Amniotic epithelial cell (primary cell): ENCODE measurements around the gene SUFU.
"Not testable (repeated sequence)": the region's sequence is repeated elsewhere in the genome, so short reads cannot be mapped to it uniquely, and the experiment has no call there.

Experiments used
- DNase-seq: peaks from one replicate; pipeline ENCODE4 v3.0.0-alpha.2; 2010; ENCODE audit warnings: low read depth

Gene SUFU

DNA sequence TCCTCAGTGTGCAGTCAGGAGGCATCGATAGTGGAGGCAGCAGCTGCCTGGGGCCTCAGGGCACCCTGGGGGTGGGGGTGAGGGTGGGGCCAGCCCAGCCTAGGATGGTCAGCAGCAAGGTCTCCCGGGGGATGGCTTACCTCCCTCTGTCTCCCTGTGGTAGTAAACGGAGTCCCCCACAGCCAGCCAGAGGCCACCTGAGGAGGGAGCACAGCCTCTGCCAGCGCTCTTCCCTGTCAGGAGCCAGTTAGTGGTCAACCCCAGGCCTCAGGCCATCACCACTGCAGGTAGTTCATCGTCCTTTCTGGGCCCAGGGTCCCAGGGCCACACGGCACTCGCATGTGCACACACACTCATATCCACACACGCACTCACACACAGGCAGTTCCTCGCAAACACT, 23.4 kb upstream of the SUFU start:
- no peak for DNase-seq

DNA sequence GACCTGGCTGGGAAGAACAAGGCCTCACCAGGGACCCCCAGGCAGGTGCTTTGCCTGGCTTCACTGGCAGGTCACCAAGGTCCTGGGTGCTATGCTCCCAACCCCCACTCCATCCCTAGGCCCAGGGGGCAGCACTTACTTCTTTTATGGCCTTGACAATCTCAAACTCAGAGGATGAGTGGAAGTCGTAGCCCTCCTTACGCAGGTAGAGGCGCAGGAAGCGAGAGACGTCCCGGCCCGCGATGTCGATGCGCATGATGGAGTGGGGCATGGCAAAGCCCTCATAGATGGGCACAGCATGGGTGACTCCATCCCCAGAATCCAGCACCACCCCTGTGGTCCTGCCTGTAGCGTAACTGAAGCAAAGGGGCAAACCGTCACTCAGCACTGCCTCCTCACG, 19.8 kb upstream of the SUFU start:
- no peak for DNase-seq

DNA sequence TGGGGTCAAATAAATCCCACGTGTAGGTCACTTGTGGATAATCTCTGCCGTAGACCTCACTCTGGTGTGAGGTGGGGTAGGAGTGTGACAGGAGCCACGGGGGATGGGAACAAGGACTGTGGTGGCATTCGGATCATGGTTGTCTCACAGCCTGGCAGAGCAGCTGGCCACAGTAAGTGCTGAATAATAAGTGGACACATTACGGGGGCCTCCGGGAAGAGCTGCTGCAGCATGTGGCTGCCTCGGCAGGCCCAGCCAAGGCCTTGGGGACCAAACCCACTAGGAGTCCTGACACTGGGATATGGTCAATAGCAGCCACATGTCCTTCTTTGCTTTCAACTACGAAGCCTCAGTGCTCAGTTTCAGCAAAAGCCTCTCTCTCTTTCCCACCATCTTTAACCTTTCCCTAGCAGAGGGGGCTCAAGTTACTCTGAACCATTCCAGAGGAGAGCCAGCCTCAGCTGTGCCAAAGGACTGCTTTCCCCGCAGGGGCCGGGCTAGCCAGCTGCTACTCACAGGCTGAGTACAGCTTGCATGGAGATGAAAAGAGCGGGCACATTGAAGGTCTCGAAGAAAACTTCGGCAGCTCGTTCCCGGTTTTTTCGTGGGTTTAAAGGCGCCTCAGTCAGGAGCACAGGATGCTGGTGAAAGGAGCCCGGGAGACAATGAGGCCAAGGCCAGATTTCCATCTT, 18.5 kb upstream of the SUFU start:
- no peak for DNase-seq

DNA sequence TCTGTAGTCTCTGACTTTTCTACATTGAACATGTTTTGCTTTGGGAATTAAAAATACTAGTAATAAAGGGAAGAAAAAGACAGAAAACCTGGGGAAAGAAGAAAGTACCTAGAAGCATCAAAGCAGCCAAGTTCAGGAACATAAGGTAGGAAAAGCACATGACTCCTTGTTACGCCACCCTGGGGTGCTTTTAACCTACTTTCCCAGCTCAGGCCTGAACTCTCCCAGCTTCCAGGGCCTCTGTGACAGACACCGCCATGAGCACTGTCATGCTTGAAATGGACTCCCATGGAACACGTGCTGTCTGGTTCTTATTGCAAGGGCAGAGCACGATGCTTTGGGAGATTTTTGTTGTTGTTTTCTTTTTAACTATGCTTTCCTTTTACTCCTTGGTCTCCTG, 12.6 kb upstream of the SUFU start:
- no peak for DNase-seq

DNA sequence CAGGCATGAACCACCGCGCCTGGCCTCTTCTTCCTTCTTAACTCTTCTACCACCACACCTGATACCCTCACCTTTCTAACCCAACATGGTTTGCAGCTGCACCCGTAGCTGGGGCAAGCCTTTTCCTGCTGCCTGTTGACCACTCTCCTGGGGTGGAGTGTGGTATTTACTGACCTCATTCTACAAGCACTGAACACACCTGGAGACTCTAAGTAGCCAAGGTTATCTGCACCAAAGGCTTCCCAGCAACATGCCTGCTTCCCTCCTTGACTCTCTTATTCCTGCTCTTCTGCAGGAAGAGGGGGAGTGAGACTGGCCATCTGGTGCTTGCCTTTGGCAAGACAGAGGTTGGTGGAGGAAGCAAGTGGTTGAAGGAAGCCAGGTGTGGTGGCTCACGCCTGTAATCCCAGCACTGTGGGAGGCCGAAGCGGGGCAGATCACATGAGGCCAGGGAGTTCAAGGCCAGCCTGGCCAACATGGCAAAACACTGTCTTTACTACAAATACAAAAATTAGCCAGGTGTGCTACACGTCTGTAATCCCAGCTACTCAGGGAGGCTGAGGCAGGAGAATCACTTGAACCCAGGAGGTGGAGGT, 11.3 kb upstream of the SUFU start:
- DNase-seq: no peak

DNA sequence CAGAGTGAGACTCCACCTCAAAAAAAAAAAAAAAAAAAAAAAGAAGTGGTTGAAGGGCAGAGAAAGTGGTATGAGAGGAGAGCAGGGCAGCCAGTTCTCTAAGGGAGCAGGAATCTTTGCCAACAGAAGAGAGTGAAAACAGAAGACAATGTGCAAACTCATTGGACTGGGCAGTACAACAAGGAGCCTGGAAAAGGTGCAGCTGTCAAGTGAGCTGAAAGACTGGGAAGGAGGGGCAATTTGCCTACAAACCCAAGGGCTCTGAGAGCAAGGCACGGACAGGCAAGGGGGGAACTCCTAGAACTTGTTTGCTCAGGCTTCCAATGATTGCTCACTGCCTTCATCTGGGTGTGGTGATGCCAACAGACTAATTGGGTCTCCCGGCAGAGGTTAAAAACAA, 10.8 kb upstream of the SUFU start:
- no peak for DNase-seq

DNA sequence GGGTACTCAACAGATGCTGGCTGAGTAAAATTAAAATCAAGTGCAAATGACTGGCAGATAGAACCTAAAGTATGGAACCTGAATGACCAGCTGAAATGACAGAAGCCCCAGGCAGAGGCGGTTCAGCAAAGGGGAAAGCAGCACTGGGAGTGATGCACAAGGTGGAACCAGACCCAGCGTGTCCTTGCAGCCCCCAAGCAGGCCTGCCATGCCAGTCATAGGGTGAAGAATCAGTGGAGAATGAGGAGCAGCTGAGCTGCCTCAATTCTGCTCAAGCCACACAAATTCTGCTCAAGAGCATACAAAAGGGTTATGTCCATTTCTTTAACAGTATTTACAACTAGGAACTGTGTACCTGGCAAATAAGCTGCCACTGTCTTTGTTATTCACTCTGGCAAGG, 10.0 kb upstream of the SUFU start:
- DNase-seq: no peak

DNA sequence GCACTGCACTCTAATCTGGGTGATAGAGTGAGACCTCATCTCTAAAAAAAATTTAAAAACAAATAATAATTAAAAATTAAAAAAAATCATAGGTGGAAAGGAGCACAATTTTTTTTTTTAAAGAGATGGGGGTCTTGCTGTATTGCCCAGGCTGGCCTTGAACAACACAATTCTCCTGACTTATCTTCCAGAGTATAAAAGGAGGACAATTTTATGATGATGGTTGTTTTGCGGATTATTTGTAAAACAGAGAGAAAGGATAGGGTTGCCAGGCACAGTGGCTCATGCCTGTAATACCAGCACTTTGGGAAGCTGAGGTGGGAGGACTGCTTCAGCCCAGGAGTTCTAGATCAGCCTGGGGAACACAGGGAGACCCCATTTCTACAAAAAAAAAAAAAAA, 6.2 kb upstream of the SUFU start:
- DNase-seq: no peak

DNA sequence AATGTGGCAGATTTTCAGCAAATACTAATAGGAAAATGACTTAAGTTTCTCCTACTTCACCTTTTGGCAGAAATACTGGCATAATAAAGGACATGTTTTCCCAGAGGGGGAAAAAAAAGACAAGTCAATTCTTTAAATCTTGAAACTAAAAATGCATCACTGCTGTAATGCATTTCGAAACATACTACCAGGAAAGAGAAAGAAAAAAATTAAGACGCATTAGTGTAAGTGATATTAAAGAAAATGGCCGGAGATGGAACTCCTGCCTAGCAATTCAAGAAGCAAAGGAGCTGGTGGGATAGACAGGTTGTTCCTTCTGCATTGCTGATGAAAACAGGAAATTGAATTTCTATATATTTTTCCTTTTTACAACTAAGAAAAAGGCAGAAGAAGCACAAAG, 4.4 kb upstream of the SUFU start:
- DNase-seq: no peak

DNA sequence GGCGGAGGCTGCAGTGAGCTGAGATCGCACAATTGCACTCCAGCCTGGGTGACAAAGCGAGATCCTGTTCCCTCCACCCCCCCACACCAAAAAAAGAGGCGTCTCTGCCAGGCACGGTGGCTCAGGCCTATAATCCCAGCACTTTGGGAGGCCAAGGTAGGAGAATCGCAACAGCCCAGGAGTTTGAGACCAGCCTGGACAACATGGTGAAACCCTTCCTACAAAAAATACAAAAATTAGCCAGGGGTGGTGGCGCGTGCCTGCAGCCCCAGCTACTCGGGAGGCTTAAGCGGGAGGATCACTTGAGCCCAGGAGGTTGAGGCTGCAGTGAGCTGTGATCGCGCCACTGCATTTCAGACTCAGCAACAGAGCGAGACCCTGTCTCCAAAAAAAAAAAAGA, 3.1 kb upstream of the SUFU start:
- DNase-seq: not testable (repeated sequence)

DNA sequence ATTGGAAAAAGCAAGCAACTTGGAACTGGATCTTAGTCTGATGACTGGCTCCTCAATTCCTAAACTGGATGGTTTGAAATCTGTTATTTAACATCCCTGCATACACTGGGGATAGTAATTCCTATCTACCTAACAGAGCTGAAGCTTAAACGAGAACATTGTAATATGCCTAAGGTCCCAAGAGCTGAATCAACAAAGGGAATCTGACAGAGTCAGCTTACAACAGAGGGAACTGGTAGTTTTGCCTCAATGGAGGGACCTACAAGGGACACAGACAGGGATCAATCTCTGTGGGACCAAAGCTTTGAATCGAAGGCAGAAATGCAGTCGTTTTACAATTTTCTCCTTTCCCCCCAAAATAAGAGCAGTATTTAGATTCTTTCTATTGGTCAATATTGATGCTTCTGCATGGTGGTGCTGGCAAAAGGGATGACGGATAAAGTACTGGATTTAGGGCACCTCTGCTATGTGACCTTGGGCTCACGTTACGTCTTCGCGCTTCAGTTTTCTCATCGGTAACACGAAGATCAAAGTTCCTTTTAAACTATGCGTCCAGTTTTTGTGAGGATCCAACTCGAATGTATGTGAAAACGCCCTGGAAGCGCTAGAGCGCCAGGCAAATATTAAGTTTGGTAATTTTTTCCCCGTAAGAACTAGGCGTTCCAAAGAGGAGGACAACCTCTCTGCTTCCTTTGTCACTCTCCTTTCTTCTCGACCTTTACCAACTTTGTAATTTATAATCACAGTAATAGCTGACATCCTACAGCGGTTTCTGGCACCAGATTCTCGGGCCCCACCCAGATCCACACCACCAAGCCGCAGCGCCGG, 2.4 kb upstream of the SUFU start:
- DNase-seq: no peak

DNA sequence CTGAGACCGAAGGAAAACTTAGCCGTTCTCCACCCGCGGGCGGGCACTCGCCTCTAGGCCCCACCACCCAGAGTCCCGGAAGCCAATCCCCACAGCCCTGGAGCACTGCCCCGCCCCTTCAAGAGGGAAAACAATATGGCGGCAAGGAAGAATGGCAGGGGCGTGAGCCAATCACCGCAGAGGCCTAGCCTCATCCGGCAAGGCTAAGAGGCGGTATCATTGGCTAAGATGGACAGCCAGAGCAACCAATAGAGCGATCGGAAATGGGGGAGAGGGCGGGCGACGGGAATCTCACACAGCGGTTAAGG, 1.8 kb upstream of the SUFU start:
- peak; percentile 98 for DNase-seq

DNA sequence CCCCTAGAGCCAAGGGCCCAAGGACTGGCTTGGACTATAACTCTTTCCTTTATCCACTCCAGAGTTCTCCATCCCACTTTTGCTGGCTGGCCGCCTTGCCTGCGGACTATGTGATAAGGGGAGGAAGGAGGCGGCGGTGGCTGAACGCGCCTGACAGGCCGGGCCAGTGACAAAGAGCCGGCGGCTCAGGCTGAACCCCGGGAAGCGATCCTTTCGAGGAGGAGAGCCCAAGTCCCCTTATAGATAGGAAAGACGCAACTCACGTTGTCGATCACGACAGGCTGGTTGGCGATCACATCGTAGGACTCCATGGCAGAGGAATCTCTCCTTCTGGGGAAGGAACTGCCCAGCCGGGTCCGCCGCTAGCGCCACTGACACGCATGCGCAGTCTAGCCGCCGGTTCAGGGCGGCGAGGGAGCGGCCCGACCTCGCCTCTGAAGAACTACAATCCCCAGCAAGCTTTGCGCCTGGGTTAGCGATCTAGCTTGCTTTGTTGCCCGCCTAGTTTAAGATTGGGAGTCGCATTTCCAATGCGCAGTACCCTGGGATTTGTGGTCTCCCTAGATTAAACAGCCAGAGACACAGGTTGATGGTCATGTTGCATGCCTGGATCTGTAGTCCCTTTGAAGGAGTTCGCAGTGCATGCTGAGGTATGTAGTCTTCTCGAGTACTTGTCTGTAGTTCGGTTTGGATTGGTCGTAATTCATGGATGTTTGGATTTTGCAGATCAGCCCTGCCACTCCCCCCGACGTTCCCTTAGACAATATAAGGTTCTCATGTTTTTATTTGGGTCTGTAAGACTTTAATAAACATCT, 1.2 kb upstream of the SUFU start, which contains the start of gene ACTR1A:
Gene ACTR1A, minus strand, starts transcription at position 376 of the 815 bp plus-strand sequence. Its CDS starts 65 bp downstream, at position 311.
- DNase-seq: peak; percentile 100

DNA sequence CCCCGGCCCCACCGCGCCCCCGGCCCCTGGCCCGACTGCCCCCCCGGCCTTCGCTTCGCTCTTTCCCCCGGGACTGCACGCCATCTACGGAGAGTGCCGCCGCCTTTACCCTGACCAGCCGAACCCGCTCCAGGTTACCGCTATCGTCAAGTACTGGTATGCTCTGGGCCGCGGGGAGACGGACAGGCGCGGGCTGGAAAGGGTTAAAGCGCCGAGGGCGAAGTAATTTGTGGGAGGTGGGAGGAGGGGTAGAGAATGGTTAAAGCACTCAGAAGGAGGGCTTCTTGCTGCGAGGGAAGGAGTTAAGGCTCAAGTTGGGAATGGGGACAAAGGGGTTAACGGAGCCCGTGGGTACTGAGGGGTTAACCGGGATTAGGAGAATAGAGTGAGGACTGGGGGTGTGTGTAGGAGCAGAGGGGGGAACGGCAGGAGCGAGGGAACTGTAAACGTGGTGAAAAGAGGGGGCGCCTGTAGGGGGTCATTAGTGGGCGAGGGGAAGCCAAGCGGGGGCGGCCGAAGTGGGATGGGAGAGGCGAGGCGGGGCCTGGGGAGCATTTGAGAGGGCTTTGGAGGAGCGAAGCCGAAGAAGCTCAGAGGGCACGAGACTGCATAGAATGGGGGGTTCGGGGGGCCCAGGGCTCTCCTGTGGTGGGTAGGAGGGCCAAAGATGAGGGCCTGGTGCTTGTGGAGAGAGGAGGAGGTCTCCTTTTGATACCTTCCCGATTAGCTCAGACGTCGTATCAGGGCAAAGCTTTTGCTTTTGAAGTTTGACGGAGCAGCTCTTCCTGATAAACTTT, 605 bp downstream of the SUFU start:
- DNase-seq: peak; percentile 44

DNA sequence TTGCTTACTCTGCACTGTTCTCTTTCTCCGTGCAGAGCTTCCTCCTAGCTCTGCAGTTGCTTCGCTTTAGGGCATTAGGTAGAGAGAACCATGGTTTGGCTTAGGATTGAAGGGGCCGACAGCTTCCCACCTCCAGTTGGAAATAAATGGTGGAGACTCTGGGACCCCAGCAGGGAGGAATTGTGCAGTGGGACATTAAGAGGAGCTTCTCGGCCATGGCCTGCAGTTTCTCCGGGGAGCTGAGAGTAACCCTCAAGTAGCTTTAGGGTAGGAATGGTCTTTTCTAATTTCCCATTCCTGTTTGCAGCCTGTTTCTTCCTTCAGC, 1.2 kb downstream of the SUFU start:
- no peak for DNase-seq

DNA sequence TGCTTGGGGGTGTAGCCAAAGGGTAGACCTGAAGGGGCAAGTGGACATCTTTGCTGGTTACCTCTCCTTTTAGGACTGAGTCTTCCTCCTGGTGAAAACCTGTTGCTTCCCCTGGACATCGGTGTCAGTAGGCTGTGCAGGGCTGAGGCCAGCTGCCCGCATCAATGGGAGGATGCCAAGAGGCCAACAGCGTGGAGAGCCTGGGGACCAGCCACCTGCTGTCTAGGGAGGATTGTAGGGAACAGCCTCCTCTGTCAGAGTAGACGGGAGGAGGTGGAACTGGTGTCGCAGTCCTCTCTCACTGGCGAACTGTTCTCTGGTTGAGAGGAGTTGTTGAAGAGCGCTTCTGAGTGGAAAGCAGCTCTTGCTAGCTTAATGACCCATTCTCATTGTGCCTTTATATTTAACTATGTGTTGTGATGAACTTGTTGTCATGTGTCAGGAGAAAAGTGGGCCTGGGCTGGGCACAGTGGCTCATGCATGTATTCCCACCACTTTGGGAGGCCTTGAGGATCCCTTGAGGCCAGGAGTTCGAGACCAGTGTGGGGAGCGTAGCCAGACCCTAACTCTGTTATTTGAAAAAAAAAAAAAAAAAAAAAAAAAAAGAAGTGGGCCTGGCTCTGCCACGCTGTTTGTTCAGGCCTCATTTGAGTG, 1.8 kb downstream of the SUFU start:
- no peak for DNase-seq

DNA sequence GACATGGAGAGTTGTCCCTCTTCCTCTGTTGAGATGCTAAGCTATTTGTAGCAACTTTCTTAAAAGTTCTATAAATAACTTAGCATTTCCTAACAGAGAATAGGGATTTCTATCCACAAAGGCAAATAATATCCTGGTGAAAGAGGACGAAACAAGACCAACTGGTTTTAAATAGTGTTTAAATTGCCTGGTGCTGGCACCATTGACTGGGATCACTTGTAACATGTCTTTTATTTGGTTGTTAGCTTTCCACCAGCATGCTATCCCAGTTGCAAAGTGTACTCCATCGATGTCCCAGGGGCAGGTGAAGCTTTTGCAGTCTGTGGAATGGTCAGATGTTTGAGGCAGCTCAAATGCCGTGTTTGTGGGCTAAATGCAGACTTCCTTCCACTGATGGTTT, 3.7 kb downstream of the SUFU start:
- no peak for DNase-seq

DNA sequence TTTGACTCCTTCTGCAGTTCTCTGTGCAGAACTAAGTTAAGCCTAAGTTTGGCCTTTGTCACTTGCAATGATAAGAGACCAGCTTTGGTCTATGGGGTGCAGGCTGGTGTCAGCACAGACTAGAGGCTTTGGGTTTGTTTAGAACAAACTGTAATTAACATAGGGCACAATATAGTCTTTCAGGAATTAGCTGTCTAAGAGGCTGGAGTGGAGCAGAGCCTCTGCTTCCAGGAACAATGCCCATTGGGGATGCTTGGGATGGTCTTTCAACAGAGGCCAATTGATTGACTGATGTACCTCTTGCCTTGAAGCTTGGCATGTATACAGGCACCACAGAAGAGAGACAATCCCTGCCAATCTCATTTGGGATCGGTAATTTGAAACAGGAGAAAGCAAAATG, 4.7 kb downstream of the SUFU start:
- DNase-seq: no peak

DNA sequence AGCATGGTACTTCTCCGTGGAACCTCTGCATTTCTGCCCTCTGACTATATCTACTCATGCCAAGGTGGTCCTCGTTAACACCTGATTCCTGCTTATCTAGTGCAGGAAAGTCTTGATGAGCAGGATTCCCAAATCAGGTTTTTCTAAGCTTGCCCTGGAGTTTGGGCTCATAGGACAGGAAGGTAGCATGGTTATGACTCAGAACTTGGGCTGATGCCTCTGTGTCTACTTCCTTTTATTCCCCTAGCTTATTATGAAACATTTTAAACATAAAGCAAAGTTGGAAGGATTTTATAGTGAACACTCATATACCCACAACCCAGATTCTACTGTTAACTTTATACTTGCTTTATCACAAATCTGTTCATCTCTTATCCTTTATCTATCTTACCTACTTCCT, 5.6 kb downstream of the SUFU start:
- DNase-seq: peak; percentile 49

DNA sequence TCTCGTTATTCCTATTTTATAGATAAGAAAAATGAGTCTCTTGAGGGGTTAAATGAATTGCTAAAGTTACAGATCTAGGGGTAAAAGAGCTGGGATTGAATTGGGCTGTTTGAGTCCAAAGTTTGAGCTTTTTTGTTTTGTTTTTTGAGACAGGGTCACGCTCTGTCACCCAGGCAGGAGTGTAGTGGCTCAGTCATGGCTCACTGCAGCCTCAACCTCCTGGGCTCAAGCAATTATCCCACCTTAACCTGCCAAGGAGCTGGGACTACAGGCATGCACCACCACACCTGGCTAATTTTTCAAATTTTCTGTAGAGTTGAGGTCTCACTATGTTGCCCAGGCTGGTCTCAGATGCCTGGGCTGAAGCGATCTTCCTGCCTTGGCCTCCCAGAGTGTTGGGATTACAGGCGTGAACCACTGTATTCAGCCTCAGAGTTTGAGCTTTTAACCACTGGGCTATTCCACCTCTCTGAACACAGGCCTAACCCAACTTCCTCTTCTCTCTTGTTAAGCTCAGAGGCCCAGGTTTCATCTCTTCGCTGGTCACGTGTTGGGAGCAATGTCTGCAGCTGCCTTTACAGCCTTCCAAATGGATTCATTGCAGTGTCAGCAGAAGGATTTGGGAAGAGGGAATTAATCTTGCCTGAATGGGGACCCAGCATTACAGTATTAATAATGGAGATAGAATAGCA, 8.0 kb downstream of the SUFU start:
- no peak for DNase-seq
